WTC11 (cell line): ENCODE data around the gene DYRK3. TPM values are rescaled to one million over a fixed set of nuclear protein-coding genes. Genes with fewer than 3 reads are reported as not detected.

Source experiments
- ATAC-seq: fragments of 200-7000 bp; cut with Tn5 transposase; 2 replicates; pipeline ENCODE4 v1.10.0; 2021; ENCODE audit warnings: mild to moderate bottlenecking, moderate library complexity
- CTCF ChIA-PET: fragments of 300-600 bp; sonication (Branson Sonifier 250); formaldehyde crosslinking; loops from one replicate; lab custom pipeline; 2021; ENCODE audit warnings: antibody characterized with exemption; lab: Charles Lee
- POLR2A ChIA-PET: fragments of 350-600 bp; sonication (Branson Sonifier 250); formaldehyde crosslinking; loops from one replicate; lab custom pipeline; 2021; ENCODE audit warnings: antibody characterized with exemption; lab: Charles Lee
- DNase-seq: peaks from one replicate; pipeline ENCODE4 v3.0.0; 2021; ENCODE audit warnings: low spot score
- H3K27ac Mint-ChIP-seq: 2 replicates; pipeline ENCODE4 v1.8.0; 2021; ENCODE audit warnings: mixed read lengths
- H3K27me3 Mint-ChIP-seq: 2 replicates; pipeline ENCODE4 v1.8.0; 2021; ENCODE audit warnings: low read depth, mild to moderate bottlenecking, moderate library complexity, mixed read lengths
- H3K36me3 Mint-ChIP-seq: 2 replicates; pipeline ENCODE4 v1.8.0; 2021; ENCODE audit warnings: mixed read lengths
- H3K4me1 Mint-ChIP-seq: 2 replicates; pipeline ENCODE4 v1.8.0; 2022; ENCODE audit warnings: mixed read lengths
- H3K4me3 Mint-ChIP-seq: 2 replicates; pipeline ENCODE4 v1.8.0; 2021; ENCODE audit warnings: mild to moderate bottlenecking, moderate library complexity, mixed read lengths
- H3K9me3 Mint-ChIP-seq: 2 replicates; pipeline ENCODE4 v1.8.0; 2021; ENCODE audit warnings: mixed read lengths
- ATF1 ChIP-seq: sonication (generic); formaldehyde crosslinking; IDR thresholded peaks from 2 replicates; pipeline ENCODE4 v1.8.1; 2023; ENCODE audit warnings: mild to moderate bottlenecking, moderate library complexity, missing genetic modification reagents
- FOXK1 ChIP-seq: sonication (generic); formaldehyde crosslinking; IDR thresholded peaks from 2 replicates; pipeline ENCODE4 v1.8.0; 2022; ENCODE audit warnings: mild to moderate bottlenecking, moderate library complexity, missing genetic modification reagents
- GABPB1 ChIP-seq: sonication (generic); formaldehyde crosslinking; IDR thresholded peaks from 2 replicates; pipeline ENCODE4 v1.8.1; 2023; ENCODE audit warnings: mild to moderate bottlenecking, missing genetic modification reagents
- NFATC4 ChIP-seq: fragments of 250-450 bp; sonication (Bioruptor Pico); IDR thresholded peaks from 2 replicates; pipeline ENCODE4 v1.9.0; 2021; ENCODE audit warnings: mild to moderate bottlenecking
- NR1H2 ChIP-seq: sonication (generic); formaldehyde crosslinking; IDR thresholded peaks from 2 replicates; pipeline ENCODE4 v1.9.0; 2021; ENCODE audit warnings: mild to moderate bottlenecking, moderate library complexity, missing genetic modification reagents
- RELA ChIP-seq: sonication (generic); formaldehyde crosslinking; IDR thresholded peaks from 2 replicates; pipeline ENCODE4 v1.8.1; 2022; ENCODE audit warnings: missing genetic modification reagents, mild to moderate bottlenecking, borderline replicate concordance
- RORB ChIP-seq: fragments of 250-450 bp; sonication (Bioruptor Pico); IDR thresholded peaks from 2 replicates; pipeline ENCODE4 v1.9.0; 2021; ENCODE audit warnings: mild to moderate bottlenecking
- SMAD4 ChIP-seq: sonication (generic); formaldehyde crosslinking; IDR thresholded peaks from 2 replicates; pipeline ENCODE4 v1.8.0; 2022; ENCODE audit warnings: mild to moderate bottlenecking, missing genetic modification reagents
- TCF7 ChIP-seq: sonication (generic); formaldehyde crosslinking; IDR thresholded peaks from 2 replicates; pipeline ENCODE4 v1.8.0; 2022; ENCODE audit warnings: mild to moderate bottlenecking, low read depth, missing genetic modification reagents, moderate library complexity
- TEAD4 ChIP-seq: sonication (generic); formaldehyde crosslinking; IDR thresholded peaks from 2 replicates; pipeline ENCODE4 v1.8.0; 2022; ENCODE audit warnings: mild to moderate bottlenecking, missing genetic modification reagents
- ZNF671 ChIP-seq: fragments of 250-450 bp; sonication (Bioruptor Pico); IDR thresholded peaks from 2 replicates; pipeline ENCODE4 v1.8.0; 2021; ENCODE audit warnings: mild to moderate bottlenecking
- total RNA-seq: library from RNA; stranded (reverse); gene quantifications from 3 replicates; pipeline ENCODE4 v1.2.3, GENCODE V29; 2021
- TF ChIP-seq, protein P1 (sequence below): sonication (generic); formaldehyde crosslinking; IDR thresholded peaks from 2 replicates; pipeline ENCODE4 v1.8.1; 2022; ENCODE audit warnings: low read depth, mild to moderate bottlenecking, moderate library complexity, missing genetic modification reagents, borderline replicate concordance
- TF ChIP-seq, protein P2 (sequence below): sonication (generic); formaldehyde crosslinking; IDR thresholded peaks from 2 replicates; pipeline ENCODE4 v1.8.0; 2022; ENCODE audit warnings: missing genetic modification reagents
- TF ChIP-seq, protein P3 (sequence below): sonication (generic); formaldehyde crosslinking; IDR thresholded peaks from 2 replicates; pipeline ENCODE4 v1.8.1; 2023; ENCODE audit warnings: mild to moderate bottlenecking, missing genetic modification reagents, moderate library complexity

The DYRK3 gene
- total RNA-seq, 1 experiment from 2014 or later, result 7.8 TPM

DNA sequence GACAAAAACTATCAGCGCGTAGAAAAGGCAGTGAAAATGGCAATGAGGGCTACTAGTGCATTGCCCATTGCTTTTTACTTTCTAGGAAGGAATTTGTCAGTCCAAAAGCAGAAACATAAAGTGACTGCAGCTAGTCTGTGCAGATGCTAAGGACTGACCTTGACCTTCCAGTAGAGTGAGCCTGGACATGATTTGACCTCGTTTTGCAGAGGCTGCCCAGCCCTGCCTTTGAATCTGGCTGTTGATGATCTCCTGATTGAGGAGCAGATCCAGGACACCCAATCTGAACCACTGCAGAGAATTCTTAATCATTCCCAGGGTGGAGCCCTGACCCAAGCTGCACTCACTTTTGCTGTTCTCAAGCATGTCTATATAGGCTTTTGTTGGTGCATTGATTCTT is 21.6 kb downstream of the DYRK3 start:
- Mint-ChIP-seq H3K27me3 (peaks cover 28% of the 10 kb centered on the region), H3K27ac (no peak overlapping the region), H3K36me3 (no peaks in the 10 kb centered on the region), H3K4me1 (peaks cover 18% of the 10 kb centered on the region), H3K4me3 (no peak overlapping the region), H3K9me3 (no peaks in the 10 kb centered on the region)
- TF ChIP-seq NR1H2 (no peak), TCF7 (CRISPR knock-in tag) (no peak), ATF1 (CRISPR knock-in tag) (no peak), RORB (CRISPR knock-in tag) (no peak), ZNF671 (CRISPR knock-in tag) (no peak), FOXK1 (CRISPR knock-in tag) (no peak), NFATC4 (CRISPR knock-in tag) (no peak), TEAD4 (no peak), GABPB1 (no peak), SMAD4 (CRISPR knock-in tag) (no peak)
- TF ChIP-seq, protein P1, sequence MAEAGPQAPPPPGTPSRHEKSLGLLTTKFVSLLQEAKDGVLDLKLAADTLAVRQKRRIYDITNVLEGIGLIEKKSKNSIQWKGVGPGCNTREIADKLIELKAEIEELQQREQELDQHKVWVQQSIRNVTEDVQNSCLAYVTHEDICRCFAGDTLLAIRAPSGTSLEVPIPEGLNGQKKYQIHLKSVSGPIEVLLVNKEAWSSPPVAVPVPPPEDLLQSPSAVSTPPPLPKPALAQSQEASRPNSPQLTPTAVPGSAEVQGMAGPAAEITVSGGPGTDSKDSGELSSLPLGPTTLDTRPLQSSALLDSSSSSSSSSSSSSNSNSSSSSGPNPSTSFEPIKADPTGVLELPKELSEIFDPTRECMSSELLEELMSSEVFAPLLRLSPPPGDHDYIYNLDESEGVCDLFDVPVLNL (CRISPR knock-in tag), result no peak
- TF ChIP-seq, protein P2, sequence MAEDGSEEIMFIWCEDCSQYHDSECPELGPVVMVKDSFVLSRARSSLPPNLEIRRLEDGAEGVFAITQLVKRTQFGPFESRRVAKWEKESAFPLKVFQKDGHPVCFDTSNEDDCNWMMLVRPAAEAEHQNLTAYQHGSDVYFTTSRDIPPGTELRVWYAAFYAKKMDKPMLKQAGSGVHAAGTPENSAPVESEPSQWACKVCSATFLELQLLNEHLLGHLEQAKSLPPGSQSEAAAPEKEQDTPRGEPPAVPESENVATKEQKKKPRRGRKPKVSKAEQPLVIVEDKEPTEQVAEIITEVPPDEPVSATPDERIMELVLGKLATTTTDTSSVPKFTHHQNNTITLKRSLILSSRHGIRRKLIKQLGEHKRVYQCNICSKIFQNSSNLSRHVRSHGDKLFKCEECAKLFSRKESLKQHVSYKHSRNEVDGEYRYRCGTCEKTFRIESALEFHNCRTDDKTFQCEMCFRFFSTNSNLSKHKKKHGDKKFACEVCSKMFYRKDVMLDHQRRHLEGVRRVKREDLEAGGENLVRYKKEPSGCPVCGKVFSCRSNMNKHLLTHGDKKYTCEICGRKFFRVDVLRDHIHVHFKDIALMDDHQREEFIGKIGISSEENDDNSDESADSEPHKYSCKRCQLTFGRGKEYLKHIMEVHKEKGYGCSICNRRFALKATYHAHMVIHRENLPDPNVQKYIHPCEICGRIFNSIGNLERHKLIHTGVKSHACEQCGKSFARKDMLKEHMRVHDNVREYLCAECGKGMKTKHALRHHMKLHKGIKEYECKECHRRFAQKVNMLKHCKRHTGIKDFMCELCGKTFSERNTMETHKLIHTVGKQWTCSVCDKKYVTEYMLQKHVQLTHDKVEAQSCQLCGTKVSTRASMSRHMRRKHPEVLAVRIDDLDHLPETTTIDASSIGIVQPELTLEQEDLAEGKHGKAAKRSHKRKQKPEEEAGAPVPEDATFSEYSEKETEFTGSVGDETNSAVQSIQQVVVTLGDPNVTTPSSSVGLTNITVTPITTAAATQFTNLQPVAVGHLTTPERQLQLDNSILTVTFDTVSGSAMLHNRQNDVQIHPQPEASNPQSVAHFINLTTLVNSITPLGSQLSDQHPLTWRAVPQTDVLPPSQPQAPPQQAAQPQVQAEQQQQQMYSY, result no peak
- CTCF ChIA-PET, result interaction anchor here (20.5 kb wide), 1 partner anchor 24 kb away, joined by 659 read pairs; the partner anchor contains the start of gene DYRK3
- no peak for DNase-seq
- no peak for ATAC-seq
- POLR2A ChIA-PET, result interaction anchor here (1.2 kb wide), 1 partner anchor 92 kb away, joined by 3 read pairs; no protein-coding TSS in a partner anchor

DNA sequence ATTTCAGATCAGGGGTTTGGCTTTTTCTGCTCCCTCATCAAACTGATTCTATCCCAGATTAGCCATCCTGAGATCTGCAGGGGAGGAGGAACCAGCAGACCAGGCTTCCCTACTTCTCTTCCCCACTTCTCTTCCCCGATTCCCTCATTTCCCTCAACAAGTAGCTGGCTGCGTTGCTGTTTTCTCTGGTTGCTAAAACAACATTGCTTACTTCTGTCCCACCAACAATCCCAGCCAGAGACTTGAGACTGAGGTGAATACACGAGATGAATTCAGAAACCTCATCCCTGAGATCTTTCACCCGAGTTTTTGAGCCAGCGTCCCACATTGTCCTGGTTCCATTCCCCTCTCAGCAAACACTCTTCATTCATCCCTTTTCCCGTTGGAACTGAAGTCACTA is 22.4 kb downstream of the DYRK3 start:
- no peak for DNase-seq
- ChIA-PET CTCF (interaction anchor here (0.6 to 20.5 kb wide), 23 partner anchors 9 to 255 kb away, joined by 3 to 659 read pairs (median 4); partner anchors contain the start of genes DYRK3, EIF2D and MAPKAPK2), POLR2A (interaction anchor here (1.2 to 2.4 kb wide), 2 partner anchors 22 to 91 kb away, joined by 3 to 15 read pairs; partner anchors contain the start of gene DYRK3)
- H3K36me3 Mint-ChIP-seq, result no peaks in the 10 kb centered on the region
- H3K9me3 Mint-ChIP-seq, result no peaks in the 10 kb centered on the region
- TF ChIP-seq, protein P2, result no peak
- TF ChIP-seq, protein P3, sequence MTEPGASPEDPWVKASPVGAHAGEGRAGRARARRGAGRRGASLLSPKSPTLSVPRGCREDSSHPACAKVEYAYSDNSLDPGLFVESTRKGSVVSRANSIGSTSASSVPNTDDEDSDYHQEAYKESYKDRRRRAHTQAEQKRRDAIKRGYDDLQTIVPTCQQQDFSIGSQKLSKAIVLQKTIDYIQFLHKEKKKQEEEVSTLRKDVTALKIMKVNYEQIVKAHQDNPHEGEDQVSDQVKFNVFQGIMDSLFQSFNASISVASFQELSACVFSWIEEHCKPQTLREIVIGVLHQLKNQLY (CRISPR knock-in tag), result no peak
- TF ChIP-seq RELA (CRISPR knock-in tag), result no peak
- peaks cover 36% of the 10 kb centered on the region for H3K27me3 Mint-ChIP-seq
- peaks cover 18% of the 10 kb centered on the region for H3K4me1 Mint-ChIP-seq
- no peak overlapping the region for H3K27ac Mint-ChIP-seq
- peak overlapping the region; percentile 58 for H3K4me3 Mint-ChIP-seq
- no peak for ATAC-seq
